Glutamatergic neuron (in vitro differentiated cells): ENCODE measurements around the gene FAM118A. TPM values are rescaled to one million over a fixed set of nuclear protein-coding genes. Genes with fewer than 3 reads are reported as not detected.
"Not testable (repeated sequence)": the region's sequence is repeated elsewhere in the genome, so short reads cannot be mapped to it uniquely, and the experiment has no call there.

Experiments
- DNase-seq: peaks from one replicate; pipeline ENCODE4 v3.0.0; 2022
- H3K27ac Mint-ChIP-seq: one replicate; pipeline ENCODE4 v1.8.0; 2020; ENCODE audit warnings: mild to moderate bottlenecking, mixed read lengths, inconsistent platforms; ENCODE audit not compliant: unreplicated experiment
- H3K27me3 Mint-ChIP-seq: one replicate; pipeline ENCODE4 v1.8.0; 2020; ENCODE audit warnings: mild to moderate bottlenecking, moderate library complexity, mixed read lengths, inconsistent platforms; ENCODE audit not compliant: unreplicated experiment
- H3K36me3 Mint-ChIP-seq: one replicate; pipeline ENCODE4 v1.8.0; 2020; ENCODE audit warnings: mild to moderate bottlenecking, mixed read lengths, inconsistent platforms; ENCODE audit not compliant: unreplicated experiment
- H3K4me1 Mint-ChIP-seq: one replicate; pipeline ENCODE4 v1.8.0; 2020; ENCODE audit warnings: mild to moderate bottlenecking, low read depth, mixed read lengths, inconsistent platforms; ENCODE audit not compliant: unreplicated experiment
- H3K4me3 Mint-ChIP-seq: one replicate; pipeline ENCODE4 v1.8.0; 2020; ENCODE audit warnings: mild to moderate bottlenecking, mixed read lengths, inconsistent platforms; ENCODE audit not compliant: unreplicated experiment
- H3K9me3 Mint-ChIP-seq: one replicate; pipeline ENCODE4 v1.8.0; 2020; ENCODE audit warnings: mild to moderate bottlenecking, moderate library complexity, mixed read lengths, inconsistent platforms; ENCODE audit not compliant: unreplicated experiment
- CTCF ChIP-seq: fragments of 200-600 bp; sonication (generic); IDR thresholded peaks from one replicate; pipeline ENCODE4 v1.5.0; 2021; ENCODE audit not compliant: partially characterized antibody, unreplicated experiment
- long read RNA-seq: library from polyadenylated mRNA; unstranded; transcript quantifications from one replicate; pipeline ENCODE4 v2.0.0, GENCODE V29; 2020; ENCODE audit not compliant: unreplicated experiment
- total RNA-seq: library from RNA; stranded (reverse); fragmentation: NEBNext Ultra II Directional; extraction: Animal tissue kit (Norgen Biotek cat#: 25700); gene quantifications from one replicate; pipeline ENCODE4 v1.2.1, GENCODE V29; 2021; ENCODE audit not compliant: unreplicated experiment

The FAM118A gene
- 28.0 TPM for total RNA-seq
- long read RNA-seq, partial matches to known transcripts = 0 of 5 reads
- long read RNA-seq, other reads (novel, unspliced or antisense) = 4 of 5 reads

GRCh38 chr22:45309422-45310227 is at the start of gene FAM118A:
Gene FAM118A (plus strand): TSS chr22:45309934. CDS start chr22:45322380, 12,446 bp downstream.
- DNase-seq = peak; percentile 95
- Mint-ChIP-seq H3K27ac (peak within 1 kb of the TSS; percentile 54), H3K36me3 (no peaks in the 10 kb centered on the region), H3K27me3 (peaks cover 3% of the 10 kb centered on the region), H3K4me3 (peak within 1 kb of the TSS; percentile 84), H3K4me1 (peaks cover 7% of the 10 kb centered on the region), H3K9me3 (peaks cover 10% of the 10 kb centered on the region)
- TF ChIP-seq CTCF = no peak

GRCh38 chr22:45260395-45260759 is 49.4 kb upstream of the FAM118A start:
- not testable (repeated sequence) for H3K4me3 Mint-ChIP-seq, H3K4me1 Mint-ChIP-seq, H3K27ac Mint-ChIP-seq, H3K36me3 Mint-ChIP-seq, DNase-seq
- Mint-ChIP-seq H3K27me3 (peaks cover 11% of the 10 kb centered on the region), H3K9me3 (peaks cover 11% of the 10 kb centered on the region)

- H3K4me1 Mint-ChIP-seq = peaks cover 8% of the 10 kb centered on the region
- peaks cover 7% of the 10 kb centered on the region for H3K9me3 Mint-ChIP-seq
- H3K27me3 Mint-ChIP-seq = peaks cover 11% of the 10 kb centered on the region
- no peak overlapping the region for H3K4me3 Mint-ChIP-seq
- H3K36me3 Mint-ChIP-seq = no peaks in the 10 kb centered on the region
- H3K27ac Mint-ChIP-seq = peak overlapping the region; percentile 28
- DNase-seq = no peak
- TF ChIP-seq CTCF = no peak
These were observed 48.2 kb upstream of the FAM118A start for GRCh38 chr22:45261407-45262088.

- H3K9me3 Mint-ChIP-seq = peaks cover 7% of the 10 kb centered on the region
- H3K27ac Mint-ChIP-seq = peak overlapping the region; percentile 13
- no peak for DNase-seq
- no peak for TF ChIP-seq CTCF
- peaks cover 11% of the 10 kb centered on the region for H3K27me3 Mint-ChIP-seq
- peaks cover 8% of the 10 kb centered on the region for H3K4me1 Mint-ChIP-seq
- H3K36me3 Mint-ChIP-seq = no peaks in the 10 kb centered on the region
- H3K4me3 Mint-ChIP-seq = peak overlapping the region; percentile 26
These were observed 47.4 kb upstream of the FAM118A start for GRCh38 chr22:45262195-45262930.

- Mint-ChIP-seq H3K27me3 (peaks cover 11% of the 10 kb centered on the region), H3K4me3 (no peak overlapping the region), H3K27ac (peak overlapping the region; percentile 73), H3K4me1 (peaks cover 8% of the 10 kb centered on the region), H3K9me3 (peaks cover 3% of the 10 kb centered on the region), H3K36me3 (no peaks in the 10 kb centered on the region)
- DNase-seq = no peak
- no peak for TF ChIP-seq CTCF
These were observed 46.7 kb upstream of the FAM118A start for GRCh38 chr22:45262931-45263462.
